Eye (tissue), 1 donor: ENCODE measurements around the gene PROM1.
A peak's percentile ranks its signal among the peaks of the same experiment; 100 is the strongest.

ENCODE experiments used
- DNase-seq: peaks from one replicate; pipeline ENCODE4 v3.0.0-alpha.2; 2015

PROM1 gene

DNA sequence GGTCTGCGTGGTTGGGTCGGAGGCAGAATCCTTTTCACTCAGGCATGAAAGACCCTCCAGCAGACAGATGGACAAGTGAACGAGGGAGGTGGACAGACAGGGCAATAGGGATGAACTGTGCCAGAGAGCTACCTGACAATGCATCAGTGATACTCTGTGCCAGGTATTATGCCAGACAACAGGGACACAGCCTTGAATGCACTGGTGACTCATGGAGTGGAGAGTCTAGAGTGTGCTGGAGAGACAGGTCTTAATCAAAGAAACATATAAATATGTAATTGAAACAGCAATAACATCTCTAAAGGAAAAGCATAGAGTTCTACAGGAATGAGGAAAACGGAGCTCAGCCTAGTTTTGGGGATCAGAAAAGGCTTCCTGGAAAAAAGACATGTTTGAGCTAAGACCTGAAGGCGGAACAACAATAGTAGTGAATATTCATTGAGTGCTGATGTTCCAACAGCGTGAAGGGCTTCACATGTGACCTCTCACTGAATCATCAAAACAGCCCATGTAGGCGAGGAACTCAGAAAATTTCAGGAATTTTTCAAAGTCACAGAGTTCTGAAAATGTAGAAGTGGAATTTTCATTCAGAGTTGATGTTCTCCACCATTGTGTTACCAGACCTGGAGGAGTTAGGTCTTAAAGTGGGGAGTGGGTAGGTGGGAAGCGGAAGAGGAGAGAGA lies 100.8 kb downstream of the PROM1 start:
- no peak for DNase-seq

DNA sequence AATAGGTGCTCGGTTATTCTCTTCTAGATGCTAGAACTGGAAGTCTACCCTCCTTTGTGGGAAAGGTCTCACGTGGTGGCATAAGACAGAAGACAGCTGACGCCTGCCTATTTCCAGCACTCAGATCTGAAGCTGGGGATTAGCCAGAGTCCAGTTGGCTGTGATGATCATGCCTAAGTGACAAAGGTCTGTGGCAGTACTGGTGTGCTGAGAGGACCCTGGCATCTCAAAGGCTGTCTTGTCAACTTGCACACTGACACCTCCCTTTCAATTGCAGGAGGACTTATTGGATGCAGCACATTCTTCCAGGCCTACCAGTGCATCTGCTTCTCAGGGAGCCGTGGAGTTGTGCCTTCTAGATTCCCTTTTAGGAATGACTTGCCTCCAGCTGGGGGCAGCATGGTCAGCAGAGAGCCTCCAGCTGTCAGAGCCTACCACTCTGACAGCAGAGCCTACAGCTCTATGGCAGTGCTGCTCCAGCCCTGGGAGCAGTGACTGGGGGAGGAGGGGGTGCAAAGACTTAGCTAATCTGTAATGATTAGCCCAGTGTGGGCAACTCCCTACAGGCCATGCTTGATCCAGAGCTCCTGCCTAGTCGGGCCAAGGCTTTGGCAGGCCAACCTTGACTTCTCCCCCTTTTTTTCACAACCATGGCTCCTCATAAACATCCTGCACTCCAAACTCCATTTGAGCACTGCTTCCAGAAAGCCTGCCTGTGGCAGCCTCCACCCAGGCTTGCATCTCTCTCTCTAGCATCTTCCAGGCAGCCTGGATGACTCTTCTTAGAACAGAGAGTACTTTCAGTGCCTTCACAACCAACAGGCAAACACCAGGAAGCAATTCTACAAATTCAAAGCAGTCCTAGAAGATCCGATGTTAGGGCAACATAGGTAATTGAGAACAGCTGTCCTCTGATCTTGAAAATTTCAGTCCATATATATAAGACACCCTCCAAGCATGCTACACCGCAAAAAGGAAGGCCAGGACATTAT lies 107.1 kb downstream of the PROM1 start:
- DNase-seq = peak; percentile 28

DNA sequence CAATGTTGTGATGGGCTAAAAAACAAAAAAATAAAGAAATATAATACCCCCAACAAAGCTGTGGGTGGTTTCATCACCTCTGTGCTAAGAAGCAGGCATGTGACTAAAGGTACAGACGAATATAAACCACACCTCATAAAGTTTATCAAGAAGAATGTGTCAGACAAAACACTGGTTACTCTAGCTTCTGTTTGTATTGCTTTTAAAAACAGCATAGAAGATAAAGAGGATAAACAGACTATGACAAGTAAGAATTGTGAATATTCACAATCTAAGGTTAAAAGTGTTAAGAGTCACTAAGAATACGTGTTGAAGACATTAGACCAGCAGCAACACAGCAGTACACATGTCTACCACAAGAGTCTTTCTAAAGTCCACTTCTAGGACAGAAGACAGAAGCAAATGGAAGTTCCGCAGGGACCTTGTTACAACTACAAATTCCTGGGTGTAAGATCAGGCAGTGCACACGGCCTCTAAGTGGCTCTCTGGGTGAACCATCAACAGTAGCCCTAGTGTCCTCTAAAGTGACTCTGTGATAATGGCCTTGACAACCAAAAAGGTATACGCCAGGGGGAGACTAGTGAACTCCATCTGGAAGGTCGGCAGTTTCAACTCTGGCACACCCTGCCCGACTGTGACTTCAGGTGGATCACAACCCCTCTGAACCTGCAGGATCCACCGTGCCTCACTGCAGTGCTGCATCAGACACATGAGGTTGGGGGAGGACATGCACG lies 112.6 kb downstream of the PROM1 start:
- no peak for DNase-seq

DNA sequence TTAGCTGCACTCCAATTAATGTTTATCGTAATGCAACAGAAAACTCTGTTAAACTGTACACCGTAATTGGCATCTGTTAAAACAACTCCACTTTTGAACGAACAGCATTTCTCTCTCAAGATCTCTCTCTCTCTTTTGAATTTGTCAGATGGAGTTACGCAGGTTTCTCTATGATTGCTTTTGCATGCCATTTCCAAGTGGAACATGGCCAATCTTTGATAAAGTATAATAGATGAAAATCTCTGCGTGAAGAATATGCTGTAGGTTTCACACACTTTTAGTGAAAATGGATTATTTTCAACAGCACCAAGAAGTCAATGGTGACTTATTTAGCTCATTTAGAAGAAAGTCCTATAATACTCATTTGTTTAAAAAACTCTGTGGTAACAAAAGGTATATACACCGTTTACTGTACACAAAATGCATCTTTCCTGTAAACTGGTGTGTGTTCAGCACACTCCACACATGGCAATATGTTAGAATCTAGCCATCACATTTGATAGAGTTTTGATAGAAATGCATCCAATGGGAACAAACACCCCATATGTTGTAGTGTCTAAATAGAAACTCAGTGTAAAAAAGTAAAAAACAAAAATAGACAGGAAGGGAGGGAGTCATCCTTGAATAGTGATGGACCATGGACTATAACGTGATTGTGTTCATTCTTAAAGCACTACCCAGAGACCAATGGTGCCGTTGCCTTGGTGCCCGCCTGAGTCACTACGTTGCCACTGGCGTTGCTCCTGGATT lies 115.1 kb downstream of the PROM1 start:
- no peak for DNase-seq

DNA sequence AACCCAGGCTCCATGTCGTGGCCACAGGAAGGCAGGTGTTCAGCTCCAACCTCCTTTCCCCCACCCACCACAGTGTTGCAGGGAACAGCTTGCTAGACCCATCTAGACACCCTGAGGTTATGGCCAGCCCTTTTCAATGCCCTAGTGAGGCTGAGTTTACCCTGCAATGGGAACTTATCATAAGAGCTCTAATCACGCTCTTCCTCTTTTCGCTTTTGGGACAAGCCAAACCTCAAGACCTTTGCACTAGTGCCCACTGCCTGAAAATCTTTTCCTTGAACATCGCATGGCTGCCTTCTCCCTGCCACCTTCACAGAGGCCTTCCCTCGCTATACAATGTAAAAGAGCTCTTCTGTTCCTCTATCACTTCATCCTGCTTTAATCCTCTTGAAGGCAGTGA lies 118.5 kb downstream of the PROM1 start:
- no peak for DNase-seq

DNA sequence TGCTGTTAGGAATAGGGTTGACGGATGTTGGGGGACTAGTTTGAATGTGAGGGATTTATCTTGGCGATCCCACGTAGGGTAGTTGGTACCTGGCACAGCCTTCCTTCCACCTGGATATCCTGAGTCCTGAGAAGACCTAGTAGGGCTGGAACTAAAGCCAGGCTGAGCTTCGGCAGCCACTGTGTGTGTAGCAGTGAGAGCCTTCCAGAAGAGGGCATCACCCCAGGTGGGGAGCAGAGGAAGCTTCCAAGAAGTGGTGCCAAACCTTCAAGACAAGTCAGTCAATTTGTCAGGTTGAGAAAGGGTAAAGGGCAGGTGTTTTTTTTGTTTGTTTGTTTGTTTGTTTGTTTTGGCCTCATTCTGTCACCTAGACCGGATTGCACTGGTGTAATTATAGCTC lies 119.7 kb downstream of the PROM1 start:
- no peak for DNase-seq

DNA sequence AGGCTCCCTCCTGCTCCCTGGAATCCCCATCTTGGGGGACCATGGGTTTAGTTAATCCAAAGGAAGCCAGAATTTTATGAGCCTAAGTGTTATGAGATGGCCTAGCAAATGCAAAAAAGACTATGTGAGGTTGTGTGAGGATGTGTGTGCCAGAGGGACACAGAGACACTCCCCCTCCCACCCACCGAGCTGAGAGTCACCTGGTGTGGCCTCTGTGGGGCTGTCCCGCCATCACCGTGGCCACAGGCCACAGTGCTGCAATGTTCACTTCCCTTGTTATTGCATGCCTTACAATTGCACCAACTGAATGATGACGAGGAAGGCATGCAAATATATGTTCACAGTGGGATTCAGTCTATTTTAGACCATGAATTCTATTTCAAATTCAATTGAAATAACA lies 120.2 kb downstream of the PROM1 start:
- no peak for DNase-seq

DNA sequence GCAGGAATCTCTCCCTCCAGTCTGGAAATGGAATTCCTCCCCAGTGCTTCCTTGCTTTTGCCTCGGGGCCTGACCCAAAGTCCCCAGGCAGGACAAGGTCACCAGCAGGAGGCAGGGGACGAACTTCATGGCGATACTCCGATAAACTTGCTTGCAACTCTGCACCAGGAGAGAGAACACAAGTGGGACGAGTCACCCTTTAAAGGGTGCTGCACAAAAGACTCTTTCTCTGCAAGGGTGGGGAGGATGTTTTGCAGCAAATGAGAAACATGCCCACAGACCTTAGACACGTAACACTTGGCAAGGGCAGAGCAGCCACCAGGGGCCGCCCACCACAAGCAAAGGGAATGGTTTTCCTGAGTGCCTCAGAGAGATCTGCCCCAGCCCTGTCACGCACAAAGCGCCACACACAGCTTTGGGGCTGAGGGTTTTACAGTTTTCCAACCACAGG lies 120.8 kb downstream of the PROM1 start, which contains the start of gene FGFBP2:
TSS of gene FGFBP2 (minus strand) at position 175 of the 451 bp plus-strand sequence. CDS start at position 129, 46 bp downstream.
- peak; percentile 40 for DNase-seq

DNA sequence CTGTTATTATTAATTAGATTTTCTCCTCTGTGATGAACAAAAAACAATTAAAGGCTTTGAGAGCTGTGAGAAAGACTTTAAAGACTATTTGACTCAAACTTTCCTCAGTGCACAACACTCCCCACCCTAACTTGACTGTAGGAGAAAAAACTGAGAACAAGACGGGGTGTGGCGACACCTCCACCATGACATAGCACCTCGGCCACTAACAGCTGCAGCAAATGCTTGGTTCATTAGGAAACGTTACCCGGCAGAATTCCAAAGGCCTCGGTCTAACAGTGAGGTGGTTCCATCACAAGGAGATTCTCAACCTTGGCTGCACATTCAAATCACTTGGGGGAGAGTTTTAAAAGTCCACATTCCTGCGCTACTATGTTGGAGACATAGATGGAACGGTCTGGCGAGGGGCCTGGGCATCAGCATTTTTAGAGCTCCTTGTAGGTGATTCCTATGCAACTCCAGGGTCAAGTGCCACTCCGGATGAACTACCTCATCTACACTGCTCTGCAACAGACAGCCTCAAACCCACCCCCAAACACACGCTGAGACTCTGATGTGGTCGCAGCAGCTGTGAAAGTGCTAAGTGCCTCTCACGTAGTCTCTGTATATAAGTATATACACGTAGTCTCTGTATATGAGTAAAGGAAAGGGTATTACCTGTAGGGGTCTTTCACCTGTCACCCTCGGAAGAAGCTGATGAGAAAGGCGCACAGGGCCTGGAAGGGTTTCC lies 121.9 kb downstream of the PROM1 start:
- no peak for DNase-seq

DNA sequence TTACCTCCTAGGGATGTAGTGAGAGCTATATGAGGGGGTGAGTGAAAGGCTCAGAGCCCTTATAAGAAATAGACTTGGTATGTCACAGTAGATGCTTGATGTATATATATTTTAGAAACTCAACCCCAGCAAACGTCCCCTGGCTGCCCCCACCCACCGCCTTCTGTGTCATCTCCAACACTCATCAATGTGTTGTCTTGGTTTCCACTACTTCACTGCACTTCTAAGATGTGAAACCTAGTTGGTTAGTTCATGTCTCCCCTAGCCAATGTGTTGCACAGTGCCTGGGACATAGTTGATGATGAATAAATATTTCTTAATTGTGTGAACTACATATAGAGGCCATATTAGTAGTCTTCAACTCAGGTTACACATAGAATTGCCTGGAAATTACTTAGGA lies 125.3 kb downstream of the PROM1 start:
- DNase-seq = no peak

DNA sequence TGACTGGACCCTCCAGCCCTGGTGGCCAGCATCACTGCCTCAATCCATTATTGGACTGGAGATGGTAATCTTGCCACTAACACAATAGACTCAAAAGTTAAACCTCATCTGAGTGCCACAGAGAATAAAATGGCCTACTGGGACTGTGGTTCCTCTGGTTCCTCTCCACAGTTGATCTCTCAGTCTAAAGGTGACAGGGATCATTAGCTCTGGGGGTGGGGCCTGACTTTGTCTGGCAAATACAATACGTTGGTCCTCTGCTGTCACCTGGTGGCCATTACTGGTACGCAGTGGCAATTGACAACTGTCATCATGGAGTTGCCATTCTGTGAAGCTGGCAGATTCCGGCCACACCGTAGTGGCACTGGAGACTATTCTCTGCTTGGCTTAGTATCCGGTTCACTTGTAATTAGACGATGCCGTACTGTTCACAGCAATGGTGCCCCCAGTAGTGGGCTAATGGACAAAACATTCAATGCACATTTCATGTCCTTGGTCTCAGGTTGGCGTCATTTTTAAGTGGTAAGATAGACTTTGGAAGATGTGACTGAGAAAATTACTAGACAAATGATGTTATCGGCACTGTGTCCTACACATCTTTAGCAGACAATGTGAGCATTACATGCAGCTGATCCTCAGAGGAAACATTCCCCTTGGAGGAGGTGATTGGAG lies 127.5 kb downstream of the PROM1 start:
- peak; percentile 74 for DNase-seq

DNA sequence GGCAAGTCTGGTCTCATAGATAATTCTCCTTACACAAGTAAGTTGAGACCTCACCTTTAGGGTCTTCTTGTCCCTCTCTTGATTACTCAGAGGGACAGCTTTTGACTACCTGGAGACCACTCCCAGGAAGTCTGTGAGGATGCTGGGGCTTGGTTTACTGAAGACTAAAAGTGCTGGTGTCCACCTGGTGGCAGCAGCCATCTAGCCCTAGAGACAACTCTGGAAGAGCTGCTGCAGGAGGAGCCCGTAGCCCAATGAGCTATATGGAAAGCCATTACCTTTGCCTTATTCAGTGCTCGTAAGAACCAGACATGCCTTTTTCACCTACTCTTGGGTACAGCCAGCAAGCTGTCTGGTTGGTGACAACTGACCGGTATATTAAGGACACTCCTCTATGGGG lies 128.2 kb downstream of the PROM1 start:
- no peak for DNase-seq

DNA sequence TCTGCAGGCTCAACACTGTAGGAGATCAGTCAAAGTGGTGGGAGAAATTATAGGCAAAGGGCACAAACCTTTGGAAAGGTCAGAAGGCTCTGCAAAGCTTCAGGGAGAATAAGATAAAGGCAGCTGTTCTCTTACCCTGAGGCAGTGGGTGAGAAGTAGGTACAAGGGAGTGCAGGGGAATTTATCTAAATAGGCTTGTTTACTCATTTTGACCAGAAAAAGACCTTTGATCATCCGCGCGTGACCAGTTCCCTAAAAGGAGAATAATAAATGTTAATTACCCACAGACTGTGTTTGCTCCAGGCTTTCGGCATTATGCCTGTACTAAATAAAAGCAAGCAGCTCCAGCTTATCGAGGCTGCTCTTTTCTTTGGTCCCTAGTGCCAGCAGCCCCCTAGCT lies 130.2 kb downstream of the PROM1 start:
- no peak for DNase-seq

DNA sequence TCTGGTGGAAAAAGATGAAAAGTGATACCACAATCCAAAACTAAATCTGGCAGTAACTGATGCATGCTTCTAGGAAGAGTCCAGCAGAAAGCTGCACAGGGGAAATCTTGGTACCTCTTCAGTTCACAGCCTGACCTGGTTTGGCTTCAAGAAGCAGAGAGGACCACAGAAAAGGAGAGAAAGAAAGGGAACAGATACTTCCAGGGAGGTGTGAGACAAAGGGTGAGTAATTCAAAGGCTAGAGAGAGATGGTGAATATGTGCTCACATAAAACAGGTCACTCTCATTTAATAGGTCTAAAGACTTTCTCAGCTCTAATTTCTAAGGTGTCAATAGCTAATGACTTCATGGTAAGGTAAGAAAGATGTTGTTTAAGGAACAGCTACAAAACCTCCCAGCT lies 132.0 kb downstream of the PROM1 start:
- no peak for DNase-seq

DNA sequence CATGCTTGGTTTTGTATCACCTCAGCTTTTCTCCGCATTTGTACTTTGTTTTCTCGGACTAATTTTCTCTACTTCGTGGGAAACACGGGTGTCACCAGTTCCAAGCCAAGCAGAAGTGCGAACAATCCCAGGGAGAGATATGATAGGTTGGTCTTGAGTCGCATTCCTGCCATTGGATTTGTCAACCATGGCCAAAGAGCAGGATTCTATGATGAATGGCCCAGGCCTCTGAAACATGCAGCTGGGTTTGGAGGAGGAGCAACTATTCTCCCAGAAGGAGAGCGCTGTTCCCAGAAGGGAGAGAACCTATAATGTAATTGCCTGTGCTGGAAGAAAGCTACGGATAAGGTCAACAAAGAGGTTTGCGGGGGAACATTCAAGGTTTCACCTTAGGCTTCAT lies 135.0 kb downstream of the PROM1 start:
- no peak for DNase-seq

DNA sequence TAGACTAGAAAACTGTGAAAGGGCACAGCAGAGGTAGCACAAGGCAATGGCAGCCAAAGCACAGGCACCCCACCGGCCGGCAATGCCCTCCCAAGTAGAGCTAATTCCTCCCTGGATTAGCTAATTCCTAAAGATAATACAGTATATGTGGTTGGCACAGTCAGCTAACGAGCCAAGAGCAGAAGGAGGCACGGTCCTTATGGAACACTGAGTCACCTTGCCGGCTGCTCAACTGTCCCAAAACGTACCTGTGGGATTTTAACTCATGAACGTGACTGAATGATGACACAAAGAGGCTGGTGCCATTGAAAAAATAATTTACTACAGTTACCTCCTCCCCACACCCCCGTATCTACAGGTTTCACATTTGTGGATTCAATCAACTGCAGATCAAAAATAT lies 136.1 kb downstream of the PROM1 start:
- no peak for DNase-seq

DNA sequence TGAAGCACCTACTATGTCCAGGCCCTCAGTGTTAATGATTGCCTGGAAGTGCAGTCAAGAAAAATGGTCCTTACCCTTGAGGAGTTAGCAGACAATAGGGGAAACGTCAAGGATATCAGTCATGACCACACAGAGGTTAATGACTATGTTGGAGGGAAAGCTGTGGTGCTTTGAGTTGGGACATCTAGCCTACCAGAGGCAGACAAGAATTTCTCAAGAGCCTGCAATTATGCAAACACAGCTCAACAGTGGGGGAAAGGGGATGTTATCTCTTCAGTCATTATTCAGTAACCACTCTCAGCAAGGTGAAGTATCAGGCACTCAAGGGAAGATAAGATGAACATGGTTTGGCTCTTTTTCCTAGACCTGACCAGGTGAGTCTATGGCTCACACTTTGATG lies 138.3 kb downstream of the PROM1 start:
- no peak for DNase-seq

DNA sequence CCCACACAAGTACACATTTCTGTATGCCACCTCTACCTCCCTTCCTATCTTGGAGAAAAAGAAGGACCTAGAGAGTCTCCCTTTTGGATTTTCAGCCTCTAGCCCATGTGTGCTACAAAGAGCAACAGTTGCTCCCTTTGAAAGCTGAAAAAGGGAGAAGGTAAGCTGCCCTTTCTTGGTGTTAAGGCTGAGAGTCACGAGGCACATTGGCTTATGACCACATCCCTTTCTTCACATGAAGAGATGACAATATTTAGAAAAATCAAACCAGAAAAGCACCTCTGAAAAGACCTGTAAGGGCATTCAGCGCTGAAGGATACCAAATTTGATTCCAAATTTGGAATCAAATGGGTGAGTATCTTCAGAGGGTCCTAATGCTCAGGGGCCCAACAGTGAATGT lies 138.9 kb downstream of the PROM1 start:
- DNase-seq = no peak

DNA sequence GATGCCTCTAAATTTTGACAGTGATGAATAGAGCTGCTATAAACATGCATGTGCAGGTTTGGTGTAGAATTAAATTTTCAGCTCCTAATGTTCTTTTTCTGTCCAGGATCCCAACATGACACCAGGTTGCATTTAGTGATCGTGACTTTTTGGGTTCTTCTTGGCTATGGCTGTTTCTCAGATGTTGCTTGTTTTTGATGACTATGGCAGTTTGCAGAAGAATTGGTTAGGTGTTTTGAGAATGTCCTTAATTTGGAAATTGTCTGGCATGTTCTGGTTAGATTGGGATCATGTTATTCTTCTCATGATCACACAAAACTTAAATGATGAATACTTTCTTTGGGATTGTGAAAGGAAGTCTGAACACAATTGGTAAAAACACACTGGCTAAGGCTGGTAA lies 141.5 kb downstream of the PROM1 start:
- no peak for DNase-seq

DNA sequence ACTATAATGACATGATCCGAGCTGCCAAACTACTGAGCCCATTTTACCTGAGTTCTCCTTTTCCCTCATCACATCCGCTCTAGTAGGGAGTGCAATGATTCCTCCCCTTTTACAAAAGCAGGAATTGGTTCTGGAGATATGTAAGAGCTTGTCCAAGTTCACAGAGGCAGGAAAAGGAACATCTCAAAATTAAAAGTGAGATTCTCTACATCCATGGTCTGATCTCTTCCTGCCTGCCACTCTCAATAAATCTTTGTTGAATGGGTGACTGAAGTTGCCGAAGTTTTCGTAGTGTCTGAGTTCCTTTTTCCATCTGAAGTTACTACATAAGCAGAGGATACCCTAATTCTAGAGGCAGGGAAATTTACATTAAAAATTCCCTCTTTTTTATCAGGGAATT lies 145.2 kb downstream of the PROM1 start, which contains the start of gene FGFBP1:
TSS of gene FGFBP1 (minus strand) at position 101 of the 400 bp plus-strand sequence. CDS start 2,108 bp downstream, outside the sequence.
- DNase-seq = no peak

DNA sequence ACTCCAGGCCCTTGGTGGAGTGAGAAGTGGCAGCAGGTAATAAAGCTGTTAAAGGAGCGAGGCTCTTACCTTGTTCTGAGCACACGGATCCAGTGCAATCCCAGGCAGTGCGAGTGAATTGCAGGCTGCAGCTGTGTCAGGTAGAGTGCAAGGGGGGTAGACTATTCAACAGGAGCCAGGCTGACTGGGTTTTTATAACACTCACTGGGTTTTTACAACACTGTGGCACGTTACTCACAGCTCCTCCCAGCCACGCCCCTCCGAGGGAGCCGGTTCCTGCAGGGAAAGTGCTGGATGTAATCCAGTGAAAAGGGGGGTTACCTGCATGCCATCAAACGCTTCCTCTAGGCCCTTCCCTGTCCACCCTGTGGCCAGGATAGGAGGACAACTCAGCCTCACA lies 145.6 kb downstream of the PROM1 start:
- no peak for DNase-seq
